Lung (tissue), 12 donors: ENCODE results near the gene IER3. TPM values are rescaled to one million over a fixed set of nuclear protein-coding genes. Genes with fewer than 3 reads are reported as not detected.

Experiments
- ATAC-seq: fragments of 200-7000 bp; cut with Tn5 transposase; one replicate; pipeline ENCODE4 v1.9.1; 2020; ENCODE audit warnings: moderate number of reproducible peaks; ENCODE audit not compliant: insufficient read depth, low FRiP score
- DNase-seq, 3 donors: peaks; one replicate each; pipeline ENCODE4 v3.0.0-alpha.2; 2013 to 2017
- H3K27ac ChIP-seq, 2 donors: one replicate each; pipeline ENCODE4 v1.5.1; 2013; ENCODE audit warnings: mild to moderate bottlenecking in 2 of 2, moderate library complexity in 2 of 2, control low read depth in 1 of 2, inconsistent platforms in 1 of 2, low read depth in 1 of 2, low read length in 1 of 2
- H3K27me3 ChIP-seq, 3 donors: one replicate each; pipeline ENCODE4 v1.5.1; 2013; ENCODE audit warnings: low read length in 2 of 3; ENCODE audit not compliant: control insufficient read depth in 3 of 3, insufficient read depth in 3 of 3
- H3K36me3 ChIP-seq, 4 donors: one replicate each; pipeline ENCODE4 v1.5.1; 2013; ENCODE audit warnings: low read length in 4 of 4, mild to moderate bottlenecking in 1 of 4, moderate library complexity in 1 of 4; ENCODE audit not compliant: control insufficient read depth in 4 of 4, insufficient read depth in 4 of 4
- H3K4me1 ChIP-seq, 5 donors: one replicate each; pipeline ENCODE4 v1.5.1; 2013; ENCODE audit warnings: low read length in 5 of 5, mild to moderate bottlenecking in 2 of 5, moderate library complexity in 1 of 5; ENCODE audit not compliant: control insufficient read depth in 5 of 5, insufficient read depth in 5 of 5
- H3K4me3 ChIP-seq: one replicate; pipeline ENCODE4 v1.5.1; 2013; ENCODE audit warnings: mild to moderate bottlenecking, control low read depth, moderate library complexity
- H3K9ac ChIP-seq, 2 donors: one replicate each; pipeline ENCODE4 v1.5.1; 2013; ENCODE audit warnings: low read length in 2 of 2, control low read depth in 1 of 2; ENCODE audit not compliant: insufficient read depth in 1 of 2
- H3K9me3 ChIP-seq, 4 donors: one replicate each; pipeline ENCODE4 v1.5.1; 2013; ENCODE audit warnings: low read length in 3 of 4, mild to moderate bottlenecking in 1 of 4, moderate library complexity in 1 of 4; ENCODE audit not compliant: control insufficient read depth in 4 of 4, insufficient read depth in 3 of 4
- CTCF ChIP-seq: IDR thresholded peaks from 2 replicates; pipeline ENCODE4 v1.5.1; 2012; ENCODE audit warnings: mild to moderate bottlenecking; ENCODE audit errors: control extremely low read depth, extremely low read depth
- WGBS, 2 donors: extraction: QIAGEN DNeasy Blood & Tissue Kit; methylation state at CpG; one replicate each; pipeline ENCODE4 v1.1.7; 2013; 5-methylcytosine and 5-hydroxymethylcytosine counted together
- polyA plus RNA-seq, 2 donors: library from polyadenylated mRNA; stranded (reverse); fragments of 200-250 nt; gene quantifications; one replicate each; pipeline ENCODE4 v1.2.1, GENCODE V29; 2013
- total RNA-seq, 2 donors: library from RNA; depleted of rRNA in 1 of 2; stranded (reverse); fragments of >200 nt in 1 of 2; gene quantifications; one replicate each; pipeline ENCODE4 v1.2.1, GENCODE V29; 2014 to 2021
- donor health status: control.
- donor health status: control.
- donor health status: Bipolar disorder and iron deficiency.
- donor health status: healthy.
- donor health status: DM: yes; HTN: yes; CAD: no.

IER3 gene
- total and polyA plus RNA-seq, 4 donors, result 16.7 to 302 (median 67.6) TPM

DNA sequence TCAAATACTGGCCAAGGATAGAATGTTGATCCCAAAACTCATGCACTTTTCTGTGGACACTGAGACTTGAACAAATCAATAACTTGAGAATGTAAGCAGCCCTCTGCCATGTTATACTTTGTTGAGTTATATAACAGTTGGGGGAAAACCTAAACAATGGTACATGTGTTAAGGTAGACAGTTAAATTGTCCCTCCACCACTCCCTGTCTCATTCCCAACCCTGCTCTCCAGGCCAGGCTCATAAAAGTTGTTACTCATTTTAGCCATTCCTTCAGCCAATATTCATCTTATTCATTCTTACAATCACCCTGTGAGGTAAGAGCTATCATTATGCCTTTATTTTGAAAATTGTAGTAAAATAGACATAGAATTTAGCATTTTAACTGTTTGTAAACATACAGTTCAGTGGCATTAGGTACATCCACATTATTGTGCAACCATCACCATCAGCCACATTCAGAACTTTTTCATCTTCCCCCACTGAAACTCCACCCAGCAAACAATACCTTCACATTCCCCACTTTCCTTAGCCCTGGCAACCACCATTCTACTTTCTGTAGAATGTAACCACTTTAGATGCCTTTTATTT, 38.2 kb upstream of the IER3 start:
- peaks cover 16 to 48% (median 30%) of the 10 kb centered on the region in 5 donors for H3K4me1 ChIP-seq
- peak overlapping the region in 1 of 2 donors; percentile 87 for H3K9ac ChIP-seq
- H3K27ac ChIP-seq, result peak overlapping the region in 1 of 2 donors; percentile 89
- H3K27me3 ChIP-seq, result no peaks in the 10 kb centered on the region
- no peak for TF ChIP-seq CTCF
- no peak for ATAC-seq
- no peaks in the 10 kb centered on the region for H3K9me3 ChIP-seq
- no peak overlapping the region for H3K4me3 ChIP-seq
- no peaks in the 10 kb centered on the region for H3K36me3 ChIP-seq
- DNase-seq, result no peak

DNA sequence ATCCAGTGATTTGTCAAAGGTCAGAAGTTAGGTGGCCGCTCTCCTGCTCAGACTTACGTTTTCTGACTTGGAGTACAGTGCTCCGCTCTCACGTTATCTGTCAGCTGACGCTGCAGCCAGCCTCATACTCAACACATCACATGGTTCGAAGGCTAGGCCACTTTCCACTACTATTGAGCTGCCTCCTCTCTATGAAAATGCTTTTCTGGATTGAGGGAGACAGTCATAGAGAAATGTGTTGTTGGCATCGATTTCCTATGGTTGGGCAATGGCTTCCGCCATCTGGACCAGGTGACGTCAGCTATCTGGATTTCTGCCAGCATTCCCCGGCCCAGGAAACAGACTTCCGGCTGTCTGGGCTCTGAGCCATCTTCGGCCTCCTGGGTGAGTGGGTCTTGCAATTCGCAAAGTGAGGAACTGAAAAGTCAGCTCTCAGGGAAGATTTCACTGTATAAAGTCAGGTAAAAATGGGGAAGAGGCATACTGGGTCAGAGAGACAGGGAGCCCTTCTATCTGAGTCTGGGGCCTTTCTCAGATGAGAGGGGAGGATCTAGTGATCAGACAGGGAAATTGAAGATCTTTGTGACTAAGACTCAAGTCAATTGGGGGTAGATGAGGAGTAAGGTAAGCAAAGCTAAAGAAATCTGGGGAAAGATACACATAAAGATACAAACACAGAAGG, 37.5 kb upstream of the IER3 start:
- peak; percentile 98 to 99 (median 99) for DNase-seq
- Histone ChIP-seq H3K9ac (peak overlapping the region in 1 of 2 donors; percentile 91), H3K9me3 (no peaks in the 10 kb centered on the region), H3K4me3 (no peak overlapping the region), H3K36me3 (no peaks in the 10 kb centered on the region), H3K27me3 (no peaks in the 10 kb centered on the region), H3K4me1 (peaks cover 16 to 48% (median 30%) of the 10 kb centered on the region in 5 donors), H3K27ac (peak overlapping the region; percentile 89 to 96)
- WGBS, 2 donors, result 3 to 10% methylated on average over 13 of the region's 13 CpGs
- no peak for TF ChIP-seq CTCF
- ATAC-seq, result peak; percentile 49

- Histone ChIP-seq H3K4me3 (no peak overlapping the region), H3K27me3 (no peaks in the 10 kb centered on the region), H3K9ac (peak overlapping the region in 1 of 2 donors; percentile 91), H3K36me3 (no peaks in the 10 kb centered on the region), H3K9me3 (no peaks in the 10 kb centered on the region), H3K4me1 (peaks cover 16 to 48% (median 30%) of the 10 kb centered on the region in 5 donors), H3K27ac (peak overlapping the region; percentile 89 to 96)
- no peak for TF ChIP-seq CTCF
- DNase-seq (no peak), ATAC-seq (no peak)
- WGBS, 2 donors, result 74 to 81% methylated on average over 4 of the region's 4 CpGs
Observed at GRCh38 chr6:30781395-30781742, 37.0 kb upstream of the IER3 start.

DNA sequence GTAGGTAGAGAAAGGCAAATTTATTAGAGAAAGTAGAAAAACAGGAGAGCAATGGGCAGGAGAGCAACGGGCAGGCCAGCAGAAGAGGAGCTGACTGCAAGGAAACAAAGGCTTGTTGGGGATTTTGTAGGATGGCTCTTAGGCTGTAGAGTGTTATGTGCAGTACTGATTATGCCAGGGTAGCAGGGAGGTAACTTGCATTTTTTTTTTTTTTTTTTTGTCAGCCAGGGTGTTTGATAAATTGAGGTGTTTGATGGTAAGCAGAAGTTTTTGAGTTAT, 36.2 kb upstream of the IER3 start:
- peak overlapping the region in 1 of 2 donors; percentile 89 for H3K27ac ChIP-seq
- peaks cover 16 to 48% (median 30%) of the 10 kb centered on the region in 5 donors for H3K4me1 ChIP-seq
- no peaks in the 10 kb centered on the region for H3K36me3 ChIP-seq
- H3K27me3 ChIP-seq, result no peaks in the 10 kb centered on the region
- H3K9me3 ChIP-seq, result no peaks in the 10 kb centered on the region
- H3K9ac ChIP-seq, result no peak overlapping the region
- H3K4me3 ChIP-seq, result no peak overlapping the region
- no peak for ATAC-seq
- TF ChIP-seq CTCF, result no peak
- no peak for DNase-seq
- WGBS, 2 donors, result 85 to 100% methylated on average over 1 of the region's 1 CpG
